Trophoblast cell (in vitro differentiated cells and primary cell): ENCODE measurements around the gene MRAS.
"Not testable (repeated sequence)": the region's sequence is repeated elsewhere in the genome, so short reads cannot be mapped to it uniquely, and the experiment has no call there.

Source experiments
- DNase-seq, 2 donors: peaks; one replicate each; pipeline ENCODE4 v3.0.0-alpha.2; 2016
- H2AFZ ChIP-seq: 2 replicates; pipeline ENCODE4 v1.6.1; 2013; ENCODE audit warnings: low read length, moderate library complexity, mild to moderate bottlenecking; ENCODE audit not compliant: insufficient read depth, poor library complexity
- H2AK5ac ChIP-seq: 2 replicates; pipeline ENCODE4 v1.6.1; 2013; ENCODE audit warnings: mild to moderate bottlenecking, low read length
- H2BK120ac ChIP-seq: 2 replicates; pipeline ENCODE4 v1.6.1; 2013; ENCODE audit warnings: low read length, mild to moderate bottlenecking, moderate library complexity; ENCODE audit not compliant: insufficient read depth, poor library complexity
- H2BK12ac ChIP-seq: 2 replicates; pipeline ENCODE4 v1.6.1; 2013; ENCODE audit warnings: mild to moderate bottlenecking, low read length, moderate library complexity
- H2BK5ac ChIP-seq: 2 replicates; pipeline ENCODE4 v1.6.1; 2013; ENCODE audit warnings: low read length, low read depth, moderate library complexity, mild to moderate bottlenecking; ENCODE audit not compliant: poor library complexity
- H3K14ac ChIP-seq: 2 replicates; pipeline ENCODE4 v1.6.1; 2013; ENCODE audit warnings: mild to moderate bottlenecking, low read length
- H3K18ac ChIP-seq: 2 replicates; pipeline ENCODE4 v1.6.1; 2013; ENCODE audit warnings: mild to moderate bottlenecking, low read length
- H3K23ac ChIP-seq: 2 replicates; pipeline ENCODE4 v1.6.1; 2013; ENCODE audit warnings: low read length
- H3K27ac ChIP-seq: 2 replicates; pipeline ENCODE4 v1.5.1; 2013; ENCODE audit warnings: low read depth, mild to moderate bottlenecking, inconsistent platforms, low read length, moderate library complexity
- H3K27me3 ChIP-seq: 2 replicates; pipeline ENCODE4 v1.6.1; 2013; ENCODE audit warnings: inconsistent platforms, mild to moderate bottlenecking, low read length, moderate library complexity; ENCODE audit not compliant: insufficient read depth
- H3K36me3 ChIP-seq, 2 experiments: 1 replicate in 1 of 2; 2 replicates in 1 of 2; pipeline ENCODE4 v1.6.1; 2013; ENCODE audit warnings: low read length in 2 of 2, mild to moderate bottlenecking in 2 of 2, moderate library complexity in 1 of 2; ENCODE audit not compliant: insufficient read depth in 2 of 2, control insufficient read depth in 1 of 2
- H3K4ac ChIP-seq: 2 replicates; pipeline ENCODE4 v1.6.1; 2013; ENCODE audit warnings: low read depth, mild to moderate bottlenecking, low read length, moderate library complexity
- H3K4me1 ChIP-seq, 2 experiments: 1 replicate in 1 of 2; 2 replicates in 1 of 2; pipeline ENCODE4 v1.6.1; 2013; ENCODE audit warnings: low read length in 2 of 2, mild to moderate bottlenecking in 2 of 2, moderate library complexity in 1 of 2; ENCODE audit not compliant: insufficient read depth in 2 of 2, control insufficient read depth in 1 of 2
- H3K4me2 ChIP-seq: 2 replicates; pipeline ENCODE4 v1.6.1; 2013; ENCODE audit warnings: inconsistent platforms, mild to moderate bottlenecking, low read length, moderate library complexity
- H3K4me3 ChIP-seq: 2 replicates; pipeline ENCODE4 v1.5.1; 2013; ENCODE audit warnings: mild to moderate bottlenecking, low read depth, low read length, inconsistent platforms
- H3K79me1 ChIP-seq: one replicate; pipeline ENCODE4 v1.6.1; 2013; ENCODE audit warnings: low read length
- H3K79me2 ChIP-seq: 2 replicates; pipeline ENCODE4 v1.6.1; 2013; ENCODE audit warnings: low read length, mild to moderate bottlenecking; ENCODE audit not compliant: control insufficient read depth, insufficient read depth, poor library complexity
- H3K9ac ChIP-seq: 2 replicates; pipeline ENCODE4 v1.6.1; 2013; ENCODE audit warnings: mild to moderate bottlenecking, low read length
- H3K9me3 ChIP-seq: 2 replicates; pipeline ENCODE4 v1.6.1; 2013; ENCODE audit warnings: low read depth, mild to moderate bottlenecking, control low read depth, inconsistent platforms, low read length; ENCODE audit not compliant: insufficient read depth
- H4K12ac ChIP-seq: 2 replicates; pipeline ENCODE4 v1.6.1; 2013; ENCODE audit warnings: low read depth, mild to moderate bottlenecking, low read length, moderate library complexity
- H4K8ac ChIP-seq: 2 replicates; pipeline ENCODE4 v1.6.1; 2013; ENCODE audit warnings: low read depth, mild to moderate bottlenecking, low read length, moderate library complexity
- H4K91ac ChIP-seq: one replicate; pipeline ENCODE4 v1.6.1; 2013; ENCODE audit warnings: low read depth, mild to moderate bottlenecking, low read length, moderate library complexity
- WGBS: extraction: QIAGEN DNeasy Blood & Tissue Kit; methylation state at CpG from one replicate; pipeline ENCODE4 v1.1.7; 2013; ENCODE audit warnings: missing lambda C conversion rate; ENCODE audit not compliant: insufficient read length, insufficient coverage; ENCODE audit errors: extremely low coverage; 5-methylcytosine and 5-hydroxymethylcytosine counted together

MRAS gene

DNA sequence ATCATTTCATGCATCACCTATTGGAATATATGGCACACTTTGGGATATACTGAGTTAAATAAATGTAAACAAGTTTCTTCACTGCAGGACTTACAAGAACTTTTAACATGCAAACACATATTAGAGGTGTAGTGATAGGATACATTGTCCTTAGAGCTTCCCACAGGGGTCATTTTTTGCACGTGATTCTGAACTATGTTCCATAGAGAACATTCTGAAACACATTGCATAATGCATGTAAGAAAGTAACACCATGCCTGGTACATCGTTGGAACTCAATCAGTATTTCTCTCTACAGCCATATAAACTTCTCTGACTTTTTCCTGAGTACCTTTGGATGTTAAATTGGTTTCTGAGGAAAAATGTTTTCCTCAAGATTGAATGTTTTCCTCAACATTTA lies 28.3 kb downstream of the MRAS start:
- Histone ChIP-seq H3K4me1 (peaks cover 12 to 15% of the 10 kb centered on the region in 2 experiments), H3K27ac (no peak overlapping the region), H3K9ac (no peak overlapping the region), H2AK5ac (no peak overlapping the region), H3K79me1 (peaks cover 4% of the 10 kb centered on the region), H3K14ac (no peak overlapping the region), H3K27me3 (no peaks in the 10 kb centered on the region), H4K91ac (no peak overlapping the region), H3K79me2 (no peaks in the 10 kb centered on the region), H3K9me3 (no peaks in the 10 kb centered on the region), H3K36me3 (peaks cover 2 to 5% of the 10 kb centered on the region in 2 experiments), H3K4me3 (no peak overlapping the region), H4K8ac (no peak overlapping the region), H4K12ac (no peak overlapping the region), H2BK5ac (no peak overlapping the region), H3K4me2 (no peak overlapping the region), H3K23ac (no peak overlapping the region), H2BK12ac (no peak overlapping the region), H2AFZ (no peak overlapping the region), H2BK120ac (no peak overlapping the region), H3K4ac (no peak overlapping the region), H3K18ac (no peak overlapping the region)
- no CpG with 5 or more reads among the region's 2 CpGs for WGBS
- no peak for DNase-seq

- H3K36me3 ChIP-seq, H3K27me3 ChIP-seq, H3K79me1 ChIP-seq, H3K9ac ChIP-seq, H3K79me2 ChIP-seq, H2AK5ac ChIP-seq, H3K4me2 ChIP-seq, H3K18ac ChIP-seq, H3K4me3 ChIP-seq, H3K23ac ChIP-seq, DNase-seq, H3K9me3 ChIP-seq: not testable (repeated sequence)
- peak overlapping the region; percentile 23 for H4K8ac ChIP-seq
- H2BK5ac ChIP-seq, result peak overlapping the region; percentile 22
- peak overlapping the region; percentile 1 for H3K27ac ChIP-seq
- WGBS, result no CpG with 5 or more reads among the region's 11 CpGs
- peaks cover 14 to 19% of the 10 kb centered on the region in 2 experiments for H3K4me1 ChIP-seq
- peak overlapping the region; percentile 79 for H3K14ac ChIP-seq
- peak overlapping the region; percentile 18 for H3K4ac ChIP-seq
- H2AFZ ChIP-seq, result peak overlapping the region; percentile 25
- H4K12ac ChIP-seq, result peak overlapping the region; percentile 71
- peak overlapping the region; percentile 84 for H2BK120ac ChIP-seq
- peak overlapping the region; percentile 50 for H2BK12ac ChIP-seq
- peak overlapping the region; percentile 31 for H4K91ac ChIP-seq
These were observed 28.8 kb downstream of the MRAS start for GRCh38 chr3:138377212-138377611.

GRCh38 chr3:138377804-138378203 lies 29.4 kb downstream of the MRAS start:
- Histone ChIP-seq H2BK12ac (no peak overlapping the region), H3K4ac (no peak overlapping the region), H3K9ac (no peak overlapping the region), H2BK5ac (peak overlapping the region; percentile 22), H3K4me1 (peaks cover 20 to 23% of the 10 kb centered on the region in 2 experiments), H3K27me3 (no peaks in the 10 kb centered on the region), H3K18ac (no peak overlapping the region), H3K79me1 (peaks cover 6% of the 10 kb centered on the region), H3K9me3 (no peaks in the 10 kb centered on the region), H3K27ac (peak overlapping the region; percentile 1), H3K4me3 (no peak overlapping the region), H2BK120ac (no peak overlapping the region), H3K23ac (no peak overlapping the region), H3K36me3 (peaks cover 2 to 5% of the 10 kb centered on the region in 2 experiments), H4K91ac (peak overlapping the region; percentile 31), H2AFZ (no peak overlapping the region), H4K8ac (peak overlapping the region; percentile 23), H4K12ac (no peak overlapping the region), H3K14ac (peak overlapping the region; percentile 79), H2AK5ac (no peak overlapping the region), H3K79me2 (no peaks in the 10 kb centered on the region), H3K4me2 (no peak overlapping the region)
- no peak for DNase-seq
- WGBS, result 100% methylated on average over 1 of the region's 5 CpGs

- Histone ChIP-seq H3K9me3 (no peaks in the 10 kb centered on the region), H2BK5ac (no peak overlapping the region), H4K91ac (no peak overlapping the region), H2AK5ac (no peak overlapping the region), H3K4ac (no peak overlapping the region), H4K8ac (no peak overlapping the region), H3K27me3 (no peaks in the 10 kb centered on the region), H3K14ac (no peak overlapping the region), H3K23ac (no peak overlapping the region), H4K12ac (no peak overlapping the region), H3K4me2 (no peak overlapping the region), H3K79me2 (no peaks in the 10 kb centered on the region), H2AFZ (no peak overlapping the region), H3K36me3 (peaks cover 2 to 5% of the 10 kb centered on the region in 2 experiments), H2BK120ac (no peak overlapping the region), H2BK12ac (no peak overlapping the region), H3K4me3 (no peak overlapping the region), H3K27ac (peak overlapping the region; percentile 30), H3K18ac (no peak overlapping the region), H3K79me1 (peaks cover 6% of the 10 kb centered on the region), H3K9ac (no peak overlapping the region), H3K4me1 (peaks cover 20 to 23% of the 10 kb centered on the region in 2 experiments)
- WGBS, result no CpG with 5 or more reads among the region's 5 CpGs
- no peak for DNase-seq
These were observed 30.0 kb downstream of the MRAS start for GRCh38 chr3:138378331-138378730.
